T-helper 17 cell (primary cell): ENCODE results near the gene WDR88. TPM values are rescaled to one million over a fixed set of nuclear protein-coding genes. Genes with fewer than 3 reads are reported as not detected.
A peak's percentile ranks its signal among the peaks of the same experiment; 100 is the strongest.
"Not testable (repeated sequence)": the region's sequence is repeated elsewhere in the genome, so short reads cannot be mapped to it uniquely, and the experiment has no call there.

Source experiments
- ATAC-seq: fragments of 150-1000 bp; cut with Tn5 transposase; 2 replicates; pipeline ENCODE4 v1.10.0; 2021; ENCODE audit warnings: mild to moderate bottlenecking, moderate library complexity
- DNase-seq, 3 donors: peaks; one replicate each; pipeline versions ENCODE4 v3.0.0 to v3.0.0-alpha.2; 2020 to 2021
- H3K9me3 ChIP-seq: one replicate; pipeline ENCODE4 v1.7.0; 2013; ENCODE audit warnings: low read length, mild to moderate bottlenecking; ENCODE audit not compliant: control insufficient read depth, poor library complexity, severe bottlenecking
- H3K27ac Mint-ChIP-seq: one replicate; pipeline ENCODE4 v1.8.0; 2022; ENCODE audit warnings: mild to moderate bottlenecking, moderate library complexity, mixed read lengths
- H3K27me3 Mint-ChIP-seq: one replicate; pipeline ENCODE4 v1.8.0; 2022; ENCODE audit warnings: mixed read lengths
- H3K36me3 Mint-ChIP-seq: one replicate; pipeline ENCODE4 v1.8.0; 2022; ENCODE audit warnings: low read depth, mixed read lengths
- H3K4me1 Mint-ChIP-seq: one replicate; pipeline ENCODE4 v1.8.0; 2022; ENCODE audit warnings: mild to moderate bottlenecking, mixed read lengths
- H3K4me3 Mint-ChIP-seq: one replicate; pipeline ENCODE4 v1.8.0; 2022; ENCODE audit warnings: mild to moderate bottlenecking, moderate library complexity, mixed read lengths
- total RNA-seq, 4 donors: library from RNA in 2 of 4; stranded (reverse) in 2 of 4; gene quantifications; one replicate each; pipeline ENCODE4 v1.2.3 and lab custom pipeline; 2022 to 2026

WDR88 gene
- total RNA-seq, 2 donors from 2014 or later, result not detected

GRCh38 chr19:33220115-33220514 lies 88.2 kb downstream of the WDR88 start:
- H3K9me3 ChIP-seq, result no peaks in the 10 kb centered on the region
- peaks cover 6% of the 10 kb centered on the region for H3K4me1 Mint-ChIP-seq
- ATAC-seq (no peak), DNase-seq (no peak)
- H3K36me3 Mint-ChIP-seq, result no peaks in the 10 kb centered on the region
- H3K4me3 Mint-ChIP-seq, result no peak overlapping the region
- no peak overlapping the region for H3K27ac Mint-ChIP-seq
- peaks cover 40% of the 10 kb centered on the region for H3K27me3 Mint-ChIP-seq

DNA sequence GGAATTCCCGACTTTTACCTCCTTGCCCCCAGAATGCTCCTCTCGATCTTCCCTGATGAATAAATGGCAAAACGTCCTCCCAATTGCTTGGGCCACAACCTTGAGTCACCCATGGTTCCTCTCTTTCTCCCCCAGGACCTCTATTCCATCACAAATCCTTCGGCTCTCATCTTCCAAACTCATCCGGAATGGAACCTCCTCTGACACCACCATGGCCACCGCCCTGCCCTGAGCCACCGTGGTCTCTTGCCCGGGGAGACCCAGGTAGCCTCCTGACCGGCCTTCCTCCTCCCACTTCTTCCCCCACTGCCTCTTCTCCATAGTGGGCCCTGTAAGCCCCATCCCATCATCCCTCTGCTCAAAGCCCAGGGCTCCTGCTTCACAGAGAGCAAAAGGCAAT lies 88.8 kb downstream of the WDR88 start:
- peaks cover 41% of the 10 kb centered on the region for H3K27me3 Mint-ChIP-seq
- H3K36me3 Mint-ChIP-seq, result no peaks in the 10 kb centered on the region

GRCh38 chr19:33221638-33222037 lies 89.7 kb downstream of the WDR88 start:
- DNase-seq (no peak), ATAC-seq (no peak)
- H3K36me3 Mint-ChIP-seq, result no peaks in the 10 kb centered on the region
- H3K27me3 Mint-ChIP-seq, result peaks cover 49% of the 10 kb centered on the region
- H3K27ac Mint-ChIP-seq, result no peak overlapping the region
- no peaks in the 10 kb centered on the region for H3K9me3 ChIP-seq
- H3K4me3 Mint-ChIP-seq, result no peak overlapping the region
- H3K4me1 Mint-ChIP-seq, result peaks cover 6% of the 10 kb centered on the region

More for the DNA sequence above, 88.8 kb downstream of the WDR88 start:
- DNase-seq (no peak), ATAC-seq (no peak)
- Mint-ChIP-seq H3K4me3 (no peak overlapping the region), H3K4me1 (peaks cover 6% of the 10 kb centered on the region), H3K27ac (no peak overlapping the region)
- no peaks in the 10 kb centered on the region for H3K9me3 ChIP-seq

GRCh38 chr19:33222255-33222654 lies 90.3 kb downstream of the WDR88 start:
- H3K9me3 ChIP-seq, ATAC-seq, H3K4me1 Mint-ChIP-seq, H3K27ac Mint-ChIP-seq, DNase-seq, H3K4me3 Mint-ChIP-seq, H3K36me3 Mint-ChIP-seq: not testable (repeated sequence)
- H3K27me3 Mint-ChIP-seq, result peaks cover 52% of the 10 kb centered on the region

GRCh38 chr19:33224694-33225457 lies 93.0 kb downstream of the WDR88 start:
- Mint-ChIP-seq H3K4me3 (peak overlapping the region; percentile 71), H3K27ac (no peak overlapping the region), H3K27me3 (peaks cover 60% of the 10 kb centered on the region), H3K36me3 (no peaks in the 10 kb centered on the region), H3K4me1 (peaks cover 8% of the 10 kb centered on the region)
- no peak for ATAC-seq
- H3K9me3 ChIP-seq, result no peaks in the 10 kb centered on the region
- no peak for DNase-seq

Other genes with a start within 250 kb of the WDR88 start
- gene CEP89, start 160.2 kb upstream of the WDR88 start, total RNA-seq, result 1 to 10 TPM; 9.5 to 9.8 TPM
- gene FAAP24, start 159.9 kb upstream of the WDR88 start, total RNA-seq, result 1 to 10 TPM; 2.1 to 2.2 TPM
- gene RHPN2, start 67.2 kb upstream of the WDR88 start, total RNA-seq, result not detected
- gene GPATCH1, start 50.9 kb upstream of the WDR88 start, total RNA-seq, result 1 to 10 TPM; 8.8 to 9.0 TPM
- under 1 TPM in 1 of 2 donors, not detected in 1; 0.52 TPM for gene LRP3, start 62.2 kb downstream of the WDR88 start, total RNA-seq
- not detected for gene SLC7A10, start 93.7 kb downstream of the WDR88 start, total RNA-seq
- gene CEBPA, start 170.4 kb downstream of the WDR88 start, total RNA-seq, result 1 to 10 TPM; 2.2 to 2.4 TPM
- 10 to 100 TPM; 17.0 to 22.0 TPM for gene CEBPG, start 241.6 kb downstream of the WDR88 start, total RNA-seq